ENCODE data around the gene C18orf63.

DNA sequence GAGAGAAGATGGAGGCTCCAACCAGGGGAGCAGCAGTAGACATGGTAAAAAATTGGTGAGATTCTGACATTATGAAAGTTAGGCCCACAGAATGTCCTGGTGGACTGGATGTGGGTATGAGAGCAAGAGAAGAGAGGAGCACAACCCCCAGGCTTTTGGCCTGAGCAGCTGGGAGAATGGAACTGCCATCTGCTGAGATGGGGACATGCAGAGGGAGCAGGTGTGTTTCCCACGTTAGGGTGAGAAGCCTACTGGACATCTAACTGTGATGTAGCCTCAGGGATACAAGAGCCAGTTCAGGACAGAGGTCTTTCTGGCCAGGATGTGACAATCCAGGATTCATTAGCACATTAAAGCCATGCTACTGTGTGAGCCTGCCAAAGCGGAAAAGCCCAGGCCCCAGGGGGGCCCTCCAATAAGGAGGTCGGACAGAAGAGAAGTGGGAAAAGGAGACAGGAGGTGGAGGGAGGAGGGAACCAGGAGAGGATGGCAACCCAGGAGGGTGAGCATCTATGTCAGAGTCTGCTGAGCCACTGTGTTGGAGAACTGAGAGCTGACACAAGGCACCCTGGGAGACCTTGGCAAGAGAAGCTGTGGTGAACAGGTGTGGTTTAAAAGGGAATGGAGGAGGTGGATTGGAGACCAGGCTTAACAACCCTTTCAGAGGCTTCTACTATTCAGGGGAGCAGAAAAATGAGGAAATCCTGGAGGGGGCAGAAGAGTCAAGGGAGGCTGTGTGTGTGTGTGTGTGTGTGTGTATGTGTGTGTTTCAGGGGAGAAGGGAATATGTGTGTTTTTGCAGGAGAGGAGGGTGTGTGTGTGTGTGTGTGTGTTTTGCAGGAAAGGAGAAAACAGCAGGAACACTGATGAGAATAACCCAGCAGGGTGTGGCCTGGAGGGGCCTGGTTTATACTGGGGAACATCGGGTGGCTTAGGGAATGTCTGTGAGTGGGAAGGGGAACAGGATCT lies 34.3 kb upstream of the C18orf63 start:
- TF ChIP-seq, protein P1, sequence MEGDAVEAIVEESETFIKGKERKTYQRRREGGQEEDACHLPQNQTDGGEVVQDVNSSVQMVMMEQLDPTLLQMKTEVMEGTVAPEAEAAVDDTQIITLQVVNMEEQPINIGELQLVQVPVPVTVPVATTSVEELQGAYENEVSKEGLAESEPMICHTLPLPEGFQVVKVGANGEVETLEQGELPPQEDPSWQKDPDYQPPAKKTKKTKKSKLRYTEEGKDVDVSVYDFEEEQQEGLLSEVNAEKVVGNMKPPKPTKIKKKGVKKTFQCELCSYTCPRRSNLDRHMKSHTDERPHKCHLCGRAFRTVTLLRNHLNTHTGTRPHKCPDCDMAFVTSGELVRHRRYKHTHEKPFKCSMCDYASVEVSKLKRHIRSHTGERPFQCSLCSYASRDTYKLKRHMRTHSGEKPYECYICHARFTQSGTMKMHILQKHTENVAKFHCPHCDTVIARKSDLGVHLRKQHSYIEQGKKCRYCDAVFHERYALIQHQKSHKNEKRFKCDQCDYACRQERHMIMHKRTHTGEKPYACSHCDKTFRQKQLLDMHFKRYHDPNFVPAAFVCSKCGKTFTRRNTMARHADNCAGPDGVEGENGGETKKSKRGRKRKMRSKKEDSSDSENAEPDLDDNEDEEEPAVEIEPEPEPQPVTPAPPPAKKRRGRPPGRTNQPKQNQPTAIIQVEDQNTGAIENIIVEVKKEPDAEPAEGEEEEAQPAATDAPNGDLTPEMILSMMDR (IDR thresholded peaks at IDR 0.05), result no peak
- TF ChIP-seq POLR2AphosphoS5 (IDR thresholded peaks at IDR 0.05), result no peak

All from transverse colon (tissue), 4 donors.